Stimulated activated naive CD4-positive, alpha-beta T cell treated with Interleukin-2 at 50 U/mL for 16 hours (primary cell): ENCODE measurements around the gene RFX8.

Experiments
- DNase-seq: peaks from one replicate; lab custom pipeline; 2025; lab: John Stamatoyannopoulos, UW

RFX8 gene

GRCh38 chr2:101349893-101350662, 124.8 kb downstream of the RFX8 start:
- DNase-seq = no peak

GRCh38 chr2:101348883-101349282, 126.0 kb downstream of the RFX8 start:
- DNase-seq = no peak
